ENCODE measurements around the gene GNLY.
"Not testable (repeated sequence)": the region's sequence is repeated elsewhere in the genome, so short reads cannot be mapped to it uniquely, and the experiment has no call there.

GNLY gene

DNA sequence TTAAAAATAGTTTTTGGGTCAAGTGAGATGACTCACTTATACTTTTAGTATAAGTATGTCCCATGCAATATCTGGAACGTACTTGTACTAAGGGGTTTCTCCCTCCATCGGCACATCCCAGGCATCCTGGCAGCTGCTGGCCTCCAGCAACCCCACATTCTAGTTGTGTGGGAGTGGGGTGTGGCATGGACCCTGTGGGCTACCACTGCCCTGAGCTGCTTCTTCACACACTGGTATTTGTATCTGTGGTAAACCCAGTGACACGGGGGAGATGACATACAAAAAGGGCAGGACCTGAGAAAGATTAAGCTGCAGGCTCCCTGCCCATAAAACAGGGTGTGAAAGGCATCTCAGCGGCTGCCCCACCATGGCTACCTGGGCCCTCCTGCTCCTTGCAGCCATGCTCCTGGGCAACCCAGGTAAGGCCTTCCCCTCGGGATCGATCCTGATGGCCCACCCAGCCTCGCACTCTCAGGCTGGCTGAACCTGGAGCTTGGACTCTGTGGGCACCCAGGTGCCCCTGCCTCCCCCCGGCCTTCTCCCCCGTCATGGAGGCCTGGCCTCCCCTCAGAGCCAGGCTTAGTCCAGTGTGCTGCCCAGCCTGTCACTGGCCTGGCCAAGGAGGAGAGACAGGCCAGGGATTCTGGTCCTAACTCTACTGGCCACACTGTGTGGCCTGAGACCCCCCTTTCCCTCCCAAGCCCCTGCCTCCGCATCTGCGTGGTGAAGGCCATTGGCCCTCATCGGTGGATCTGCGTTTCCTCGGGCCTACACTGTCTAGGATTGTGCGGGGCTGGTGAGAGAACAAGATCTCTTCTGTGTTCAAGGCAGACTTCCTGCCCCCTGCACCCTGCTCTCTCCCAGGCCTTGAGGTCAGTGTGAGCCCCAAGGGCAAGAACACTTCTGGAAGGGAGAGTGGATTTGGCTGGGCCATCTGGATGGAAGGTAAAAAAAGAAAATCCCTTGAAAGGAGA is at the start of gene GNLY:
GNLY (plus strand) TSS at position 307 of the 974 bp plus-strand sequence; CDS start at position 368, 61 bp downstream.
- no peak for DNase-seq (ENCODE audit: low spot score)

DNA sequence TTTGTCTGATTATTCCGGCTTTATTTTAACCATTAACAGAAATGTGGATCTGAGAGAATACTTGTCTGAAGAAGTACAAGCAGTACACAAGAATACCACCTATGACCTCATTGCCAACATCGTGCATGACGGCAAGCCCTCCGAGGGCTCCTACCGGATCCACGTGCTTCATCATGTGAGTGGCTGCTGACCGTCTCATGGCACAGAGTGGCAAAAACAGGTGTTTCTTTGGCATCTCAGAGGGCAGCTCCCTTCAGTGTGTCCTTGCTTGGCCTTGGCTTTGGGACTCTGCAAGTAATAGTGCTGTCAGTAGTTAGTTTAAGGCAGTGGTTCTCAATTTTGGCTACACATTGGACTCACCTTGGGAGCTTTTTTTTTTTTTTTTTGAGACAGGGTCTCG is 49.2 kb upstream of the GNLY start:
- no peak for DNase-seq (ENCODE audit: low spot score)

DNA sequence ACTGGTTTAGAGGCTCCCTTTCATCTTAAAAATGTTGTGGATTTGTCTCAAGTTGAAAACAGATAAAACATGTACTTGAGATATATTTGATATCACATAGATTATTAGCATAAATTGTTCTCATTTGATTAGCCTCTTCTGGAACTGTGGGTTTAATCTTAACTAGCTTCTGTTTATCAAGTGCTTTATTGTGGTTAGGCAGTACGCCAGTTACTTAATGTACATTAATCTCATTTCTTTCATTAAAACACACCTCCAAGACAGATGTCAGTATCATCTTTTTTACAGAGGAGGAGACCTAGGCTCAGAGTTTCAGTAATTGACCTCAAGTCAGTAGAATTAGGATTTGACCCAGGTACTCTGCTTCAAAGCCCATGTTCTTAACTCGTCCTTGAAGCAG is 48.0 kb upstream of the GNLY start:
- DNase-seq (ENCODE audit: low spot score) = no peak

DNA sequence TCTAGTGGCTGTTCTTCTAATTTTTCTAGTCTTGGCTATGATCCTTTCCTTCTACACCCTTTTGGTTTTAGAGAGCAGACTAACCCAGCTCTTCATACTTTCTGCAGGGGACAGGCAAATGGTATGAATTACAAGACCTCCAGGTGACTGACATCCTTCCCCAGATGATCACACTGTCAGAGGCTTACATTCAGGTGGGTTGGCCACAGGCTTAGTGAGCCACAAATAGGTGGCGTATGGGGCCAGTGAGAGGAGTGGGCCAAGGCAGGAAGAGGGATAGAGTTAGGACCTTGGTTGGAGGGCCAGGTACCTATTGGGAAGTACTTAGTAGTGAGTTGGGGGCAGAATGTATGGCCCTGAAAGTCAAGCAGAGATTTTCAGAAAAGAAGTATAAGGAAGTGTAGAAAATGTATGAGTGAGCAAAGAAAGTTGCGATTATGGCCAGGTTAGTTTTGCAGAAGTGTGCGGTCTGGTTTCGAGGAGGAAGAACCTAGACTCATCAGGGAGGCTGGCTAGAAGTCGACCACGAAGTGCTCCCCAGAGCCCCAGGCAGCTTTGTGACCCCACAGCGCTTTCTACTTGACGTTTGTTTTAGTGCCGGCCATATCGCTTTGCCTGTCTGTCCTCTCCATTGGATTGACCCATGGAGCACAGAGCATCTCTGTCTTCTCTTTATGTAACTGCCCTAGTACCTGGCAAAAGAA is 46.2 kb upstream of the GNLY start:
- DNase-seq (ENCODE audit: low spot score) = no peak

DNA sequence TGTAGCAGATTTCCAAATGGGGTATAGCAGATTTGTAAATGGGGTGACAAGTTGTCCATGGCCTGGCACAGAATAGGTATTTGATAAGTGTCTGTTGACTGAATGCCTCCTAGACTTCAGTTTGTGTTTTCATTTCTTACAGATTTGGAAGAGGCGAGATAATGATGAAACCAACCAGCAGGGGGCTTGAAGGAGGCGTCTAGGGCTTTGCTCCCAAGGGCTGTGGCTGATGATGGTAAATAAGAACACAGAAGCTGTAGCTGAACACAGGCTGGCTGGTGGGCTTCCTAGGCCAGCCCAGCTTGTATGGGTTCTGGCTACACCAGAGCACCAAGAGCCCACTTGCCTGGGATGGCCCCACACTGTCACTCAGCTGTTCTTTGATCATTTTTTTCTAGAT is 45.5 kb upstream of the GNLY start:
- no peak for DNase-seq (ENCODE audit: low spot score)

DNA sequence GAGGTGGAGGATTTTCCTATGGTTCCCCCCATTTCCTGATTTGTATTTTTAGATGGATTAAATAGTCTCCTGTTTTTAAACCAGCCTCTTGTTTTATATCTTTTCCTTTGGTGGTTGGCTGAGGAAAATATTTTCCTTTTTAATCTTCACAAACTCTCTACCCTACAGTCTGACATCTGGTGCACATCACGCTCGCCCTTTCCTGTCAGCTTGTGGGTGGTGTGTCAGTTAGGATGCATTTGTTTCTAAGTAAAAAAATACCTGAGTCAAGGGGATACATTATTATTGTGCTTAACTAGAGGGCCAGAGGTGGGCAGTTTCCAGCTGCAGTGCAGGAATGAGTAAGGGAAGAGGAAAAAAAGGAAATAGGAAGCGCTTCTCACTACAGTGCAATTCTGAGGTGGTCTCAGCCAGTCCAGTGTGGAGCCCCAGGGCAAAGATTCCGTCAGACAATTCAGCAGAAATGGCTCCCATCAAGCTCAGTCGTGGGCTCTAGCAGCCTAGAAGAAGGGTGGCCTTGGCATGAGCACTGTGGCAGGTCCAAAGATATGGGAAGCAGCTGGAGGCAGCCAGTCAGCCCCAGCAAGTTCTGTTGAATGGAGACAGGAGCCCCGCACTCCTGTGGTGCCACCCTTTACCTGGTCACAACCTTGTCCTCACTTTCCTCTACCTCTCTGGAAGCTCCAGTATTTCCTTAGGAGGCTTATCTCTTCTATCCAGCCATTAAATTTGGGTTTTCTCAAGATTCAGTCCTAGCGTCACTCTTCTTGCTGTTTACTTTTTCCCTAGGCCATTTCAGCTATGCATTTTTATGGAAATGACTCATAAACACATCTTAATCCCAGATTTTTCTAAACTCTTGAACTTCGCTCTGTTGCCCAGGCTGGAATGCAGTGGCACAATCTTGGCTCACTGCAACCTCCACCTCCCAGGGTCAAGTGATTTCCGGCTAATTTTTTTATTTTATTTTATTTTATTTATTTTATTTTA is 44.7 kb upstream of the GNLY start:
- DNase-seq (ENCODE audit: low spot score) = no peak

DNA sequence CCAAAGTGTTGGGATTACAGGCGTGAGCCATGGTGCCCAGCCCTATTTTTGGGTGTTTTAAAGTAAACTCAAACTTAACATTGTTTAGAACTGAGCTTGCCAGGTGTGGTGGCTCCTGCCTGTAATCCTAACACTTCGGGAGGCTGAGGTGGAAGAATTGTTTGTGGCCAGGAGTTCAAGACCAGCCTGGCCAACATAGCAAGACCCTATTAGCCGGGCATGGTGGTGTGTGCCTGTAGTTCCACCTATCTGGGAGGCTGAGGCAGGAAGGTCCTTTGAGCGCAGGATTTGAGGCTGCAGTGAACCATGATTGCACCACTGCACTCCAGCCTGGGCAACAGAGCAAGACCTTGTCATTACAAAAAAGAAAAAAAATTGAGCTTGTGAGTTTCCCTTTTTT is 43.7 kb upstream of the GNLY start:
- DNase-seq (ENCODE audit: low spot score) = no peak

DNA sequence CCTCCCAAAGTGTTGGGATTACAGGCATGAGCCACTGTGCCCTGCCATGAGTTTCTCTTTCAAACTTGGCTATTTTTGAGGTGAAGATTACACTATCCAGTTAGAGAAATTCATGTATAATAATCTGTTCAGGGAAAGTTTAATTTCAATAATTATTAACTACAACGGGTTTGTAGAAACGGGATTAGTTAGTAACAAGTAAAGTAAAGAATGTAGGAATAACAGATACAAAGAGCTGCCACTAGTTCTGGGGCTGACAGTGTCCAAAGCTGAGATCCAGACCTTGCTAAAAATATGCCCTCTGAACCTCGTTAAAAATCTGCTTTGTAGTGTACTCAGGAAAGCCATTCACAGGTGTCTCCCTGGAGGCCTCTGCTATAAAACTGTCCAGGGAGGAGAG is 43.1 kb upstream of the GNLY start:
- no peak for DNase-seq (ENCODE audit: low spot score)

DNA sequence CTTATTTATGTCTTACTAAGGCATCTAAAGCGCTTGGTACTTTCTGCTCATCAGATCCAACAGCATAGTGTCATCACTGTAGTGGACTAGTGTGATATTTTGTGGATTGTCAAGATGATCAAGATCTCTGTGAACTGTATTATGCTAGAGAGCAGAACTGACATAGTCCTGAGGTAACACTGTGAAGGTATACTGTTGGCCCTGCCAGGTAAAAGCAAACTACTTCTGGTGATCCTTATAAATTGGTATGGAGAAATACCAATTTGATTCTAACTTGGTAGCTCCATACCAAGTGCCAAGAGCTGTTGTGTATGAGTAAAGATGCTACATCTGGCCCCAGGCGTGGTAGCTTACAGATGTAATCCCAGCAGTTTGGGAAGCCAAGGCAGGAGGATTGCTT is 42.1 kb upstream of the GNLY start:
- DNase-seq (ENCODE audit: low spot score) = no peak

DNA sequence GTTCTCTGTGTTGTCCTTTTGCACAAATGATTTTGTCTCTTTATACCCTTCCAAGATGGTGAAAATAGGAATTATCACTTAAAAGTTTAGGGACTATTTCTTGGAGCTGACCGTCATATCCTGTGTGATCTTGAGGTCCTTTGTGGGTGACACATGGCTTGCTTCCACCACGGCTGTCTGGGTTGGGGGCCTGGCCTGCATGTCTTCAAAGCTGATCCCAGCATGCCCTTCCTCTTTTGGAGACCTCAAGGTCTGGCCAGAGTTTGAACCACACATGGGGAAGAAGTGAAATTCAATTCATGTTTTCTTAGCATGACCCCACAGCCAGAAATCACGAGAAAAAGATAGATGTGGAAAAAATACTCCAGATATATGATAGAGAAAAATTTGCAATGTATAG is 40.2 kb upstream of the GNLY start:
- DNase-seq (ENCODE audit: low spot score) = no peak

DNA sequence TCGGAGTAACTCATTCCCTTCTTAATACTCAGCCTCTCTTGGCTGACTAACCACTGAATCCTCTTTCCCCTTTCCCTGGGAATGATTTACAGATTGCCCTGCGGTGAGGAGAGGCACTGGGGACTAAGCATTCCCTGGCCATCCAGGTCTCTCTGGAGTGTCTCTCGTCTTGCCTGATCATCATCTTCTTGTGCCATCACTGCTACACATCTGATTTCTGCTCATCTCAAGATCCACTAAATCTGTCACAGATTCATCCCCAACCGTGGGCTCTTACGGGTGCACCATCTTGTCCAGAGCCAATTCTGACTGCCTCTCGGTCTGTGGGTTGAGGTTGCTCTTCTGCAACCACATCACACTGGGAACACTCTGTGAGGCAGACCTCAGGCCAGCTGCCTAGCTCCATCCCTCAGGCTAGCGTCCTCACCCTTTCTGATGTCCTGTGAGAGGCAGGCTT is 38.2 kb upstream of the GNLY start:
- DNase-seq (ENCODE audit: low spot score) = no peak

DNA sequence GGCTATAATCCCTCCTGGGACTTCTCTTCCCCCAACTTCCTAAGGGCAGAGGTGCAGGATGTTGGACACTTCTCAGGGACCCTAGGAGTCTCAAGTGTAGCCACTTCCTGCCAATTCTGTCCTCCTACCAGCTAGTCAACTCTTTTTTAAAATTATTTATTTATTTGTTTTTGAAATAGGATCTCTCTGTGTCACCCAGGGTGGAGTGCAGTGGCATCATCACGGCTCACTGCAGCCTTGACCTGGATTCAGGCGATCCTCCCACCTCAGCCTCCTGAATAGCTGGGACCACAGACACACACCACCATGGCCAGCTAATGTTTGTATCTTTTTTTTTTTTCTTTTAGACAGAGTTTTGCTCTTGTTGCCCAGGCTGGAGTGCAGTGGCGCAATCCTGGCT is 37.7 kb upstream of the GNLY start:
- no peak for DNase-seq (ENCODE audit: low spot score)

DNA sequence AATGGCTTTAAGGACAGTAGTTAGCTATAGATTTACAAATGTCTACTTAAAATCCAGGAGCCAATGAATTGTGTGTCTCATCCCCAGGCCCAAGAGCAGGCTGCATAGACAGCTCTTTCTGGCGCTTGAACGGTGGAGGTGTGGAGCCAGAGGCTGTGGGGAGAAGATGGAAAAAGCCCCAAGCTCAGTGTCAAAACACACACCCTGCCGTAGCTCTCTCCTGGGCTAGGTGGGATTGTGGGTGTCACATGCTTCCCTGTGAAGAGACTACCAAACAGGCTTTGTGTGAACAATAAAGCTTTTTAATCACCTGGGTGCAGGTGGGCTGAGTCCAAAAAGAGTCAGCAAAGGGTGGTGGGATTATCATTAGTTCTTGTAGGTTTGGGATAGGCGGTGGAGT is 36.8 kb upstream of the GNLY start:
- DNase-seq (ENCODE audit: low spot score) = not testable (repeated sequence)

DNA sequence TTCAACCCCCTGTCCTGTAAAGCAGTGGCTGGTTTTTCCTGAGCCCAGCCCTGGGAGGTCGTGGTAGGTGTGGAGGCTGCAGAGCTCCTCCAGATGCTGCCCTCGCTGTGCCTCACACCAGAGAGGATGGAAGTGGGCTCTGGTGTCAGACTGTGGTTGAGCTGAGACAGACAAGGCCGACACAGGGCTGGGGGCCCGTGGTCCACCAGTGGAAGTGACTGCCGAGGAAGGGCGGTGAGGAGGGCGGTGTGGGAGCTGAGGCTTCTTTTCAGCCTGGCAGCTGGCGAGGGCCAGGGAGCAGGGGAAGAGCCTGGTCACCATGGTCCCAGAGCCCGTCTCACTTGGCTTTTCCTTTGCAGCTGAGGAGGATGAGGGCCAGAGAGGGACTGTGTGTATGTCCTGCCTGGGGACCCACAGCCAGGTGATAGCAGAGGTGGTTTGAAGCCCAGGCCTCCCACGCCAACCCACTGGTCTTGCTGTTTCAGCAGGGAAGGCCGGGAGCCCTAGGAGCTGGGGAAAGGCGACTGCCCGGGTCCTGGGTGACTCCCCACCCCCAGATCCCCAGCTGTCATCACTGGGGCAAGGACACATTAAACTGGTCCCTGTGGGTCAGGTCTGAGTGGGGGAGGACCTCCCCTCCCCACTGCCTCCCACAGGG is 34.7 kb upstream of the GNLY start:
- DNase-seq (ENCODE audit: low spot score) = no peak

DNA sequence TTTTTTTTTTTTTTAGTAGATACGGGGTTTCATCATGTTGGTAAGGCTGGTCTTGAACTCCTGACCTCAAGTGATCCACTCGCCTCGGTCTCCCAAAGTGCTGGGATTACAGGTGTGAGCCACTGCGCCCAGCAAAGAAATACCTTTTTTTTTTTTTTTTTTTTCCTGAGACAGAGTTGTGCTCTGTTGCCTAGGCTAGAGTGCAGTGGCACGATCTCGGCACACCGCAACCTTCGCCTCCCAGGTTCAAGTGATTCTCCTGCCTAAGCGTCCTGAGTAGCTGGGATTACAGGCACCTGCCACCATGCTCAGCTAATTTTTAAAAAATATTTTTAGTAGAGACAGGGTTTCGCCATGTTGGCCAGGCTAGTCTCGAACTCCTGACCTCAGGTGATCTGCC is 33.9 kb upstream of the GNLY start:
- not testable (repeated sequence) for DNase-seq (ENCODE audit: low spot score)

DNA sequence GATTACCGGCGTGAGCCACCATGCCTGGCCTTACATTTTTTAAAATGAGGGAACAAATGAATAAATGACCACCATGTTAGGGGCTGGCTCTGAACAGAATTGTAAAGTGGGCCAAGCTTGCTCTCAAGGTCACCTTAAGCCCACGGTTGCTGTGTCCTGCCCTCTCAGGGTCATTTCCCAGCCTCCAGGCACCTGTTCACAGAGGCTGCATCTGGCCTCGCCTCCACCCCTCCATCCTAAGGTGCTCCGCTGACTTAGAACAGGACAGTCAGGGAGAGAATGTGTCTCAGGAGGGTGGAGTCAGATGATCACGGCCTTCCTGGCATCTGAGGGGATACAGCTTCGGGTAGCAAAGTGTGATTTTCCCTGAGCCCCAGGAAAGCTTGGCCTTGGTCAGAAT is 33.4 kb upstream of the GNLY start:
- no peak for DNase-seq (ENCODE audit: low spot score)

DNA sequence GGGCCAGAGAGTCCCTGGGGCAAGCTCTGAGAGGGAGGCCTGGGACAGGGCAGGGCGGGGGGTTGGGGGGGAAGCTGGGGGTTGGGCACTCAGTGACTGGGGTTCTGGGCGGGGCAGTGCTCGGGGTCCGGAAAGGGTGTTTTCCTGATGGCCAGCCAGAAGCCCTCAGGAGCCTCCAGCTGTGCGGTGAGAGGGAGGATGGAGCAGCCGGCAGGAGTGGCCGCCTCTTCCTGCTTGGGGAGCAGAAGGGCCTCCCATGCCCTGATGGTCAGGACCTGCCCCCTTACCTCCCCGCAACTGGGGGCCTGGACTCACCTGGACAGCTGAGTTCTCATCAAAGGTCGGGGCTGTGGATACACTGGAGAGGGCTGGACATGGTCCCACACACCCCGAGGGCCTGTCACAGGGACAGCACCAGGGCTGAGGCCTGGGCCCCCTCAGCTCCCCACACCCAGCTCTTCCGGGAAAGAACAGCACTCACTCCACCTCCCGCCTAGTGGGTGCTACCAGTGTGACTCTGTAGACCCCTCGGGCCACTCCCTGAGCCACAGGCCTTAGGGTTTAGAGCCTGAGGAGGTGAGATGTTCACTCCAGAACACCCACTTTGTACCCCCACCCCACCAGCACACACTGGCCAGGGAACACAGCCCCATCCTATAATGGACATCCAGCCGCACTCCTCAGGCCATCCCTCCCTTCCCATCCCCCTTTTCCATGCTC is 32.9 kb upstream of the GNLY start:
- no peak for DNase-seq (ENCODE audit: low spot score)

DNA sequence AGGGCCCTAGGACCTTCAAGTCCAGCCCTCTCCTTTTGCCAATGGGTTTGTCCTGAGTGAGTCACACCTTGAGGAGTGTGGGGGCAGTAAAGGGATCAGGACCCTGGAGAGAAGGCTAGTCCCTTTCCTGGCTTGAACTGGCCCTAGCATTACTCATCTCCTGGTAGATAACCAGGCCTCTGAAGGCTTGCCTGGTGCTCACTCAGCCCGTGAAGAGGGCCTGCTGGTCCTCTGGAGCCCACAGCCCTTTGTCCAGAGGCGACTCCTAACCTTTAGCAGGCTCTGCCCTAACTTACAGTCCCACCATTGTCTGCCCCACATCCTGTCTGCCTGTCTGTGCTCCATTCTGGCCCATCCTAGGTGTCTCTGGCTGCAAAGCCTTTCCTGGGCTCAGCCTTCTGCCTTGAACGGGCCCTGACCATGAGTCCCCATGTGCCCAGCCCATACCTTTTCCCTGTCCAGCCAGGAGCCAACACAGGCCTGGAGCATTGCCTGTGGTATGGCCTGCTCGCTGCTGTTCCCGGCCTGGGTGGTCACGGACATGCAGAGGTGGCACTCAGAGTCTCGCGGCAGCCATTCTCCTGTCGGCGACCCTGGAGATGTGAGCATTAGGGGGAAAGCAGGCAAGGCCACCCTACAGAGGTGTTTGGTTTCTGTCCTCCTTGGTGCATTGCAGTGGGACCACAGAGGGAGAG is 31.1 kb upstream of the GNLY start:
- no peak for DNase-seq (ENCODE audit: low spot score)

DNA sequence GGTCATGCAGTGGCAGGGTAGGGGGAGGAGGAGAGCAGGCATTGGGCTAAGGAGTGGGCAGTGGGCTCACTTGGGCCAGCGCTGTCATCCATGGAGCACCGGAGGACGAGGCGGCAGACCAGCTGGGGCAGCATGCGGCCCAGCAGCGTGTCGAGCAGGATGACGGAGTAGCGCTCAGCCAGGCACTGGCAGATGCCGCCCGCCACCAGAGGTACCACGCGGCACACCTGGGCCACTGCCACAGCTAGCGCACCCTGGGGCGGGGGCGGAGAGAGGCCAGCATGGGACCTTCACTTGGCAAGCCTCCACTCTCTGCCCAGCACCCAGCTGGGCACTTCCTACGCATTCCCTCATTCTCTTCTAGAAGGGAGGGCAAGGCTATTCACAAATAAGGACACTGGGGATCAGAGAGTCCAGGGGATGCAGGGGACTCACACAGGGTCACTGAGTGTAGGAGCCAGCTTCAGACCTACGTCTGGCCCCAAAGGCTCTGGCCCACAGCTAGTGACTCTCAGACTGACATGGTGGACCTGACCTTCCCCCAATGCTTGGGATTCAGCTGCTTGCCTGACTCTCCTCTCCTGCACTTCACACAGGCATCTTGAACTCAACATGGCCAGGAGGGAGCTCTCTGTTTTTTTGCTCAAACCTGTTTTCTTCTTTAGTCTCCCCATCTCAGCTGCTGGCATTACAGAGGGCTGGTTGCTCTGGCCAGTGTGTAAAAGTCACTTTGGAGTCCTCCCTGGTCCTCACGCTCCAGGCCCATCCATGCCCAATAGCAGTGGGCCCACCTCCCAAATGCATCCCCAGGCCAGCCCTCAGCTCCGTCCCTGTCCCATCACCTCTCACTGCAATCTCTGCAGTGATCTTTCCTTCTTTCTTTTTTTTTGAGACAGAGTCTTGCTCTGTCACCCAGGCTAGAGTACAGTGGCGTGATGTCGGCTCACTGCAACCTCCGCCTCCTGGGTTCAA is 30.3 kb upstream of the GNLY start:
- no peak for DNase-seq (ENCODE audit: low spot score)
